HG02943 (cell line): ENCODE results near the gene LRP1-AS.

Experiments
- ATAC-seq: cut with Tn5 transposase; IDR thresholded peaks from one replicate; pipeline ENCODE4 v1.9.1; 2021; ENCODE audit warnings: mild to moderate bottlenecking, low read depth, moderate library complexity; ENCODE audit not compliant: unreplicated experiment

The LRP1-AS gene

GRCh38 chr12:57180321-57180989 is 33.0 kb upstream of the LRP1-AS start:
- ATAC-seq = no peak

GRCh38 chr12:57179331-57180086 is 32.1 kb upstream of the LRP1-AS start:
- ATAC-seq = no peak

GRCh38 chr12:57178213-57178612 is 30.8 kb upstream of the LRP1-AS start:
- no peak for ATAC-seq

- ATAC-seq = no peak
These were observed 29.9 kb upstream of the LRP1-AS start for GRCh38 chr12:57177354-57177753.

- ATAC-seq = no peak
These were observed 29.4 kb upstream of the LRP1-AS start for GRCh38 chr12:57176846-57177245.

GRCh38 chr12:57176139-57176477 is 28.7 kb upstream of the LRP1-AS start:
- ATAC-seq = no peak

GRCh38 chr12:57175428-57176138 is 28.2 kb upstream of the LRP1-AS start:
- no peak for ATAC-seq

GRCh38 chr12:57173683-57174082 is 26.3 kb upstream of the LRP1-AS start:
- ATAC-seq = no peak

- ATAC-seq = no peak
These were observed 25.7 kb upstream of the LRP1-AS start for GRCh38 chr12:57173089-57173488.

GRCh38 chr12:57171668-57172067 is 24.2 kb upstream of the LRP1-AS start:
- ATAC-seq = no peak

- no peak for ATAC-seq
These were observed 23.5 kb upstream of the LRP1-AS start for GRCh38 chr12:57170927-57171326.

- ATAC-seq = no peak
These were observed 23.0 kb upstream of the LRP1-AS start for GRCh38 chr12:57170408-57170807.

- ATAC-seq = no peak
These were observed 22.6 kb upstream of the LRP1-AS start for GRCh38 chr12:57169969-57170368.

- no peak for ATAC-seq
These were observed 21.8 kb upstream of the LRP1-AS start for GRCh38 chr12:57169046-57169795.

- ATAC-seq = no peak
These were observed 20.6 kb upstream of the LRP1-AS start for GRCh38 chr12:57168058-57168457.

GRCh38 chr12:57166971-57167371 is 19.6 kb upstream of the LRP1-AS start:
- ATAC-seq = no peak

GRCh38 chr12:57165741-57166140 is 18.3 kb upstream of the LRP1-AS start:
- no peak for ATAC-seq

- ATAC-seq = no peak
These were observed 17.7 kb upstream of the LRP1-AS start for GRCh38 chr12:57164966-57165625.

GRCh38 chr12:57164454-57164853 is 17.0 kb upstream of the LRP1-AS start:
- no peak for ATAC-seq

- ATAC-seq = no peak
These were observed 15.2 kb upstream of the LRP1-AS start for GRCh38 chr12:57162553-57163125.
